HEK293 (cell line): ENCODE measurements around the gene ZNF574.

Experiments
- CTCF ChIA-PET: fragments of 350-600 bp; formaldehyde crosslinking; extraction: SDS; loops from one replicate; lab custom pipeline; 2021; ENCODE audit warnings: antibody characterized with exemption; lab: Yijun Ruan, JAX
- POLR2A ChIA-PET: fragments of 300-600 bp; formaldehyde crosslinking; extraction: SDS; loops from one replicate; lab custom pipeline; 2020; ENCODE audit warnings: antibody characterized with exemption, inconsistent platforms; lab: Yijun Ruan, JAX
- H3K27ac ChIP-seq: fragments of 200-500 bp; sonication (Bioruptor generic); 2 replicates; pipeline ENCODE4 v1.5.1; 2014; ENCODE audit warnings: low read depth, low read length, control low read depth, inconsistent platforms; ENCODE audit errors: extremely low read depth
- H3K36me3 ChIP-seq, 2 experiments: fragments of 200-500 bp in 1 of 2; sonication (Bioruptor generic) in 1 of 2; 1 replicate in 1 of 2; 2 replicates in 1 of 2; pipeline ENCODE4 v1.5.1; 2014 to 2017; ENCODE audit warnings: inconsistent platforms in 2 of 2, low read length in 2 of 2; ENCODE audit not compliant: control insufficient read depth in 2 of 2, insufficient read depth in 1 of 2
- H3K4me1 ChIP-seq: fragments of 200-500 bp; sonication (Bioruptor generic); 2 replicates; pipeline ENCODE4 v1.5.1; 2014; ENCODE audit warnings: mild to moderate bottlenecking, low read length, inconsistent platforms; ENCODE audit not compliant: control insufficient read depth, insufficient read depth
- H3K4me3 ChIP-seq: 2 replicates; pipeline ENCODE4 v1.5.1; 2011; ENCODE audit warnings: low read depth, mild to moderate bottlenecking, control low read depth, low read length, moderate library complexity
- H3K9me3 ChIP-seq: fragments of 200-500 bp; sonication (Bioruptor generic); 2 replicates; pipeline ENCODE4 v1.5.1; 2014; ENCODE audit warnings: low read depth, low read length, inconsistent platforms; ENCODE audit not compliant: control insufficient read depth, insufficient read depth
- GLI2 ChIP-seq: fragments of 450-650 bp; formaldehyde crosslinking; IDR thresholded peaks from 2 replicates; pipeline ENCODE4; 2017; ENCODE audit warnings: missing biosample characterization, missing genetic modification characterization, low read depth, borderline replicate concordance
- SCRT2 ChIP-seq: fragments of 450-650 bp; formaldehyde crosslinking; IDR thresholded peaks from 2 replicates; pipeline ENCODE4 v1.5.1; 2016; ENCODE audit warnings: missing biosample characterization, missing genetic modification characterization
- ZNF10 ChIP-seq: fragments of 450-650 bp; formaldehyde crosslinking; IDR thresholded peaks from 2 replicates; pipeline ENCODE4 v1.5.1; 2017; ENCODE audit warnings: missing biosample characterization, missing genetic modification characterization
- ZNF146 ChIP-seq: fragments of 450-650 bp; formaldehyde crosslinking; IDR thresholded peaks from 2 replicates; pipeline ENCODE4 v1.5.1; 2016; ENCODE audit warnings: missing biosample characterization, missing genetic modification characterization
- ZNF175 ChIP-seq: fragments of 450-650 bp; formaldehyde crosslinking; IDR thresholded peaks from 2 replicates; pipeline ENCODE4 v1.5.1; 2016; ENCODE audit warnings: missing biosample characterization, missing genetic modification characterization
- ZNF747 ChIP-seq: fragments of 450-650 bp; formaldehyde crosslinking; IDR thresholded peaks from 2 replicates; pipeline ENCODE4 v1.5.1; 2016; ENCODE audit warnings: missing biosample characterization, missing genetic modification characterization
- ZNF785 ChIP-seq: fragments of 450-650 bp; formaldehyde crosslinking; IDR thresholded peaks from 2 replicates; pipeline ENCODE4 v1.5.1; 2016; ENCODE audit warnings: missing biosample characterization, missing genetic modification characterization
- TF ChIP-seq, protein P1 (sequence below): fragments of 450-650 bp; formaldehyde crosslinking; IDR thresholded peaks from 2 replicates; pipeline ENCODE4 v1.5.1; 2016; ENCODE audit warnings: missing biosample characterization, missing genetic modification characterization
- TF ChIP-seq, protein P2 (sequence below): fragments of 450-650 bp; formaldehyde crosslinking; IDR thresholded peaks from 2 replicates; pipeline ENCODE4 v1.5.1; 2016; ENCODE audit warnings: missing biosample characterization, missing genetic modification characterization
- TF ChIP-seq, protein P3 (sequence below): fragments of 450-650 bp; formaldehyde crosslinking; IDR thresholded peaks from 2 replicates; pipeline ENCODE4 v1.5.1; 2016; ENCODE audit warnings: missing biosample characterization, missing genetic modification characterization

The ZNF574 gene

DNA sequence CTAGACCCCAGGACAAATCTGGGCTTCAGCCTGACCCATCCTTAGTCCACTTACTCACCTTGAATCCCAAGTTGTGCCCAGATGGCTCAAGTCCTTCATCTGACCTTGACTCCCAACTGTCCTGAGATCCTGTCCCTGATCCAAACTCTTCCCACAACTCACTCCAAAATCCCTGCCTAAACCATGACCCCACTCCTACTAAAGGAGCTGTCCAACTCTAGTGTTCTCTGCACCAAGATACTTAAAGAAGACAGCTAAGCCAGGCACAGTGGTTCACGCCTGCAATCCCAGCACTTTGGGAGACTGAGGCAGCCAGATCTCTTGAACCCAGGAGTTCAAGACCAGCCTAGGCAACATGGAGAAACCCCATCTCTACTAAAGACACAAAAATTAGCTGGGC is 47.8 kb downstream of the ZNF574 start:
- ChIA-PET CTCF (interaction anchor here (0.6 to 12.3 kb wide), 11 partner anchors 9 to 314 kb away, joined by 3 to 122 read pairs (median 6); partner anchors contain the start of gene POU2F2), POLR2A (interaction anchor here (1.6 kb wide), 1 partner anchor 10 kb away, joined by 5 read pairs; no protein-coding TSS in a partner anchor)
- no peak overlapping the region for H3K27ac ChIP-seq
- no peak overlapping the region for H3K4me3 ChIP-seq
- H3K36me3 ChIP-seq = no peaks in the 10 kb centered on the region
- no peak for TF ChIP-seq ZNF175 (tag by site-specific recombination)
- TF ChIP-seq, protein P1, sequence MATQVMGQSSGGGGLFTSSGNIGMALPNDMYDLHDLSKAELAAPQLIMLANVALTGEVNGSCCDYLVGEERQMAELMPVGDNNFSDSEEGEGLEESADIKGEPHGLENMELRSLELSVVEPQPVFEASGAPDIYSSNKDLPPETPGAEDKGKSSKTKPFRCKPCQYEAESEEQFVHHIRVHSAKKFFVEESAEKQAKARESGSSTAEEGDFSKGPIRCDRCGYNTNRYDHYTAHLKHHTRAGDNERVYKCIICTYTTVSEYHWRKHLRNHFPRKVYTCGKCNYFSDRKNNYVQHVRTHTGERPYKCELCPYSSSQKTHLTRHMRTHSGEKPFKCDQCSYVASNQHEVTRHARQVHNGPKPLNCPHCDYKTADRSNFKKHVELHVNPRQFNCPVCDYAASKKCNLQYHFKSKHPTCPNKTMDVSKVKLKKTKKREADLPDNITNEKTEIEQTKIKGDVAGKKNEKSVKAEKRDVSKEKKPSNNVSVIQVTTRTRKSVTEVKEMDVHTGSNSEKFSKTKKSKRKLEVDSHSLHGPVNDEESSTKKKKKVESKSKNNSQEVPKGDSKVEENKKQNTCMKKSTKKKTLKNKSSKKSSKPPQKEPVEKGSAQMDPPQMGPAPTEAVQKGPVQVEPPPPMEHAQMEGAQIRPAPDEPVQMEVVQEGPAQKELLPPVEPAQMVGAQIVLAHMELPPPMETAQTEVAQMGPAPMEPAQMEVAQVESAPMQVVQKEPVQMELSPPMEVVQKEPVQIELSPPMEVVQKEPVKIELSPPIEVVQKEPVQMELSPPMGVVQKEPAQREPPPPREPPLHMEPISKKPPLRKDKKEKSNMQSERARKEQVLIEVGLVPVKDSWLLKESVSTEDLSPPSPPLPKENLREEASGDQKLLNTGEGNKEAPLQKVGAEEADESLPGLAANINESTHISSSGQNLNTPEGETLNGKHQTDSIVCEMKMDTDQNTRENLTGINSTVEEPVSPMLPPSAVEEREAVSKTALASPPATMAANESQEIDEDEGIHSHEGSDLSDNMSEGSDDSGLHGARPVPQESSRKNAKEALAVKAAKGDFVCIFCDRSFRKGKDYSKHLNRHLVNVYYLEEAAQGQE (tag by site-specific recombination) = peak; percentile 88
- no peaks in the 10 kb centered on the region for H3K4me1 ChIP-seq
- peaks cover 3% of the 10 kb centered on the region; the same call in 1 of the 2 replicates for H3K9me3 ChIP-seq

DNA sequence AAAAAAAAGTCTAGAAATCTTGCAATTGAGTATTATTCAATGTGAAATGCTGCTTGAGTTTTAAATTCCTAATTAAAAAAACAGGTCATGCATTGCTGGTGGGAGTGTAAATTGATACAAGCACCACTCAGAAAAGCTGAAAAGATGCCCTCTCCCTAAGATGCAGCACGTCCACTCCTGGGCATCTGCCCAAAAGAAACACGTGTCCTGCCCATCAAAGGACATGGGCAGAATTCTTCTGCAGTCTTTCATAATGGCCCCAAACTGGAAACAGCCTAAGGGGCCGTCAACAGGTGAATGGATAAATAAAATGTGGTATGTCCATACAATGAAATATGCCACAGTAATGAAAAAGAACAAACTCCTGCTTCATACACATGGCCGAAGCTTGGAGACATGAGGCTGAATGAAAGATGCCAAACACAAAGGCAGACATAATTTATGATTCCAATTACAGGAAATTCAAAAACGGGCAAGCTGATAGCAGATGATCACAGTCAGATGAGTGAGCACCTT is 48.5 kb downstream of the ZNF574 start:
- H3K36me3 ChIP-seq = no peaks in the 10 kb centered on the region
- no peak for TF ChIP-seq ZNF785 (tag by site-specific recombination)
- TF ChIP-seq, protein P2, sequence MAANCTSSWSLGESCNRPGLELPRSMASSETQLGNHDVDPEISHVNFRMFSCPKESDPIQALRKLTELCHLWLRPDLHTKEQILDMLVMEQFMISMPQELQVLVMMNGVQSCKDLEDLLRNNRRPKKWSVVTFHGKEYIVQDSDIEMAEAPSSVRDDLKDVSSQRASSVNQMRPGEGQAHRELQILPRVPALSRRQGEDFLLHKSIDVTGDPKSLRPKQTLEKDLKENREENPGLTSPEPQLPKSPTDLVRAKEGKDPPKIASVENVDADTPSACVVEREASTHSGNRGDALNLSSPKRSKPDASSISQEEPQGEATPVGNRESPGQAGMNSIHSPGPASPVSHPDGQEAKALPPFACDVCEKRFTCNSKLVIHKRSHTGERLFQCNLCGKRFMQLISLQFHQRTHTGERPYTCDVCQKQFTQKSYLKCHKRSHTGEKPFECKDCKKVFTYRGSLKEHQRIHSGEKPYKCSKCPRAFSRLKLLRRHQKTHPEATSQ (tag by site-specific recombination) = no peak
- peak; percentile 49; the same call in 1 of the 2 replicates for TF ChIP-seq SCRT2 (tag by site-specific recombination)
- peak; percentile 68; the same call in 1 of the 2 replicates for TF ChIP-seq ZNF146 (tag by site-specific recombination)
- TF ChIP-seq, all 188 proteins: peak for 2
- H3K27ac ChIP-seq = no peak overlapping the region
- ChIA-PET POLR2A (interaction anchor here (0.6 to 1.6 kb wide), 4 partner anchors 11 to 489 kb away, joined by 3 to 8 read pairs (median 4); no protein-coding TSS in a partner anchor), CTCF (interaction anchor here (0.5 to 12.3 kb wide), 19 partner anchors 8 to 1105 kb away, joined by 3 to 122 read pairs (median 5); partner anchors contain the start of gene POU2F2)
- no peak overlapping the region for H3K4me3 ChIP-seq
- H3K9me3 ChIP-seq = peaks cover 3% of the 10 kb centered on the region; the same call in 1 of the 2 replicates
- no peaks in the 10 kb centered on the region for H3K4me1 ChIP-seq

DNA sequence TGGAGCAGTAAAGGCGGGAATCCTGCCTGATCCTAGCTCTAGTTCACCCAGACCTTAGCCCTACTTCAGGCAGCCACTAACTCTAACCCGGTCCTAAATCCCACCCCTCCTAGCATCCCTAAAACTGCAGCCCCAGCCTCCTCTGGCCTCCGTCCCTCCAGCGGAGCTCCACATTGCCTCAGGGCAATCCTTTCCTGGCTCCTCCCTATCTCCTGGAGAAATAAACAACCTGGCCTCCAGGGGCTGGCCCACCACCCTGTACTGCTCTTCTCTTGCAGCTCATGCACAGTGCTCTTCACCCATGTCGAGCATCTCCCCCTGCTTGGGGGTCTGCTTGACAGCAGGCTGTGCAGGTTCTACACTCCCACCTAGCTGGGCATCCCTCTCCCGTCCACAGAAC is 49.6 kb downstream of the ZNF574 start:
- H3K4me3 ChIP-seq = no peak overlapping the region
- no peak overlapping the region for H3K27ac ChIP-seq
- H3K9me3 ChIP-seq = peaks cover 3% of the 10 kb centered on the region; the same call in 1 of the 2 replicates
- H3K4me1 ChIP-seq = no peaks in the 10 kb centered on the region
- ChIA-PET CTCF (interaction anchor here (0.6 to 12.3 kb wide), 16 partner anchors 11 to 315 kb away, joined by 3 to 122 read pairs (median 4); no protein-coding TSS in a partner anchor), POLR2A (interaction anchor here (0.5 kb wide), 1 partner anchor 179 kb away, joined by 4 read pairs; no protein-coding TSS in a partner anchor)
- TF ChIP-seq GLI2 (tag by site-specific recombination) = no peak
- no peak for TF ChIP-seq ZNF747 (tag by site-specific recombination)
- no peak for TF ChIP-seq ZNF10 (tag by site-specific recombination)
- TF ChIP-seq, protein P3, sequence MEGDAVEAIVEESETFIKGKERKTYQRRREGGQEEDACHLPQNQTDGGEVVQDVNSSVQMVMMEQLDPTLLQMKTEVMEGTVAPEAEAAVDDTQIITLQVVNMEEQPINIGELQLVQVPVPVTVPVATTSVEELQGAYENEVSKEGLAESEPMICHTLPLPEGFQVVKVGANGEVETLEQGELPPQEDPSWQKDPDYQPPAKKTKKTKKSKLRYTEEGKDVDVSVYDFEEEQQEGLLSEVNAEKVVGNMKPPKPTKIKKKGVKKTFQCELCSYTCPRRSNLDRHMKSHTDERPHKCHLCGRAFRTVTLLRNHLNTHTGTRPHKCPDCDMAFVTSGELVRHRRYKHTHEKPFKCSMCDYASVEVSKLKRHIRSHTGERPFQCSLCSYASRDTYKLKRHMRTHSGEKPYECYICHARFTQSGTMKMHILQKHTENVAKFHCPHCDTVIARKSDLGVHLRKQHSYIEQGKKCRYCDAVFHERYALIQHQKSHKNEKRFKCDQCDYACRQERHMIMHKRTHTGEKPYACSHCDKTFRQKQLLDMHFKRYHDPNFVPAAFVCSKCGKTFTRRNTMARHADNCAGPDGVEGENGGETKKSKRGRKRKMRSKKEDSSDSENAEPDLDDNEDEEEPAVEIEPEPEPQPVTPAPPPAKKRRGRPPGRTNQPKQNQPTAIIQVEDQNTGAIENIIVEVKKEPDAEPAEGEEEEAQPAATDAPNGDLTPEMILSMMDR (tag by site-specific recombination) = no peak
- TF ChIP-seq, all 188 proteins: peak for 0
- no peaks in the 10 kb centered on the region for H3K36me3 ChIP-seq
